H1 (cell line): Measurements from ENCODE around the gene AQP11. TPM values are rescaled to one million over a fixed set of nuclear protein-coding genes. Genes with fewer than 3 reads are reported as not detected.

Source experiments
- BACH1 ChIP-seq: IDR thresholded peaks from 2 replicates; pipeline ENCODE4 v1.6.1; 2012; ENCODE audit warnings: low read length, improper control_type of control experiment
- CHD7 ChIP-seq: fragments of 300-600 bp; sonication (generic); IDR thresholded peaks from 2 replicates; pipeline ENCODE4 v1.7.1; 2012; ENCODE audit warnings: low read length, moderate library complexity, mild to moderate bottlenecking, inconsistent platforms; ENCODE audit not compliant: insufficient replicate concordance
- CREB1 ChIP-seq: IDR thresholded peaks from 2 replicates; pipeline ENCODE4 v1.6.1; 2012; ENCODE audit warnings: inconsistent platforms
- EP300 ChIP-seq, 2 experiments: IDR thresholded peaks; 1 replicate in 1 of 2; 2 replicates in 1 of 2; pipeline ENCODE4 v1.6.1; 2011 to 2012; ENCODE audit warnings: low read depth in 2 of 2, low read length in 2 of 2, mild to moderate bottlenecking in 2 of 2, borderline replicate concordance in 1 of 2, inconsistent platforms in 1 of 2, moderate library complexity in 1 of 2
- FOSL1 ChIP-seq: IDR thresholded peaks from 2 replicates; pipeline ENCODE4 v1.6.1; 2011; ENCODE audit warnings: mild to moderate bottlenecking, low read depth, low read length, moderate library complexity; ENCODE audit not compliant: insufficient read depth
- HDAC6 ChIP-seq: IDR thresholded peaks from one replicate; pipeline ENCODE4 v1.7.1; 2012; ENCODE audit warnings: low read depth, mild to moderate bottlenecking, inconsistent platforms, low read length, moderate library complexity
- POLR2AphosphoS5 ChIP-seq: IDR thresholded peaks from 2 replicates; pipeline ENCODE4 v1.6.1; 2011; ENCODE audit warnings: low read depth, low read length
- POU5F1 ChIP-seq: IDR thresholded peaks from 2 replicates; pipeline ENCODE4 v1.6.1; 2011; ENCODE audit warnings: low read depth, mild to moderate bottlenecking, low read length, moderate library complexity
- SIRT6 ChIP-seq: IDR thresholded peaks from one replicate; pipeline ENCODE4 v1.7.1; 2012; ENCODE audit warnings: low read length, inconsistent platforms
- SRF ChIP-seq: IDR thresholded peaks from 2 replicates; pipeline ENCODE4 v1.6.1; 2011; ENCODE audit warnings: mild to moderate bottlenecking, low read depth, low read length, moderate library complexity
- TBP ChIP-seq: IDR thresholded peaks from 2 replicates; pipeline ENCODE4 v1.6.1; 2011; ENCODE audit warnings: low read depth, low read length, improper control_type of control experiment
- polyA plus RNA-seq, 7 experiments: library from polyadenylated mRNA; depleted of rRNA in 3 of 7; stranded (reverse) in 5 of 7; unstranded in 2 of 7; fragments of >200 nt in 5 of 7; fragments of 200-250 nt in 2 of 7; gene quantifications; 1 replicate in 5 of 7; 2 replicates in 1 of 7; 4 replicates in 1 of 7; pipeline versions ENCODE4 v1.2.1 to v1.2.3, GENCODE V29; 2011 to 2013; ENCODE audit warnings: missing spikeins in 2 of 7, mixed read lengths in 2 of 7
- total RNA-seq: library from RNA; stranded (reverse); fragmentation: NEBNext Ultra II Directional; extraction: Animal tissue kit (Norgen Biotek cat#: 25700); gene quantifications from 2 replicates; pipeline ENCODE4 v1.2.1, GENCODE V29; 2021

AQP11 gene
- total and polyA plus RNA-seq, 2 of the 8 experiments (the other 6 are each of a cell fraction or from before 2014, with no cell fraction given): 1.1 to 1.6 TPM

- TF ChIP-seq CHD7 (no peak), SRF (no peak), EP300 (IDR thresholded peaks at IDR 0.05; ENCODE audit: borderline replicate concordance in 1 of 2, low read depth in 2 of 2, low read length in 2 of 2) (no peak), CREB1 (no peak), FOSL1 (no peak), TBP (no peak), POLR2AphosphoS5 (no peak), HDAC6 (no peak), POU5F1 (no peak), BACH1 (no peak), SIRT6 (no peak)
Observed at GRCh38 chr11:77596626-77597025, 6.9 kb downstream of the AQP11 start (continued).
